GM19395 (cell line): Measurements from ENCODE around the gene EPS8L2.

Experiments used
- ATAC-seq: cut with Tn5 transposase; IDR thresholded peaks from one replicate; pipeline ENCODE4 v1.9.1; 2021; ENCODE audit warnings: mild to moderate bottlenecking, moderate library complexity; ENCODE audit not compliant: unreplicated experiment

Gene EPS8L2

DNA sequence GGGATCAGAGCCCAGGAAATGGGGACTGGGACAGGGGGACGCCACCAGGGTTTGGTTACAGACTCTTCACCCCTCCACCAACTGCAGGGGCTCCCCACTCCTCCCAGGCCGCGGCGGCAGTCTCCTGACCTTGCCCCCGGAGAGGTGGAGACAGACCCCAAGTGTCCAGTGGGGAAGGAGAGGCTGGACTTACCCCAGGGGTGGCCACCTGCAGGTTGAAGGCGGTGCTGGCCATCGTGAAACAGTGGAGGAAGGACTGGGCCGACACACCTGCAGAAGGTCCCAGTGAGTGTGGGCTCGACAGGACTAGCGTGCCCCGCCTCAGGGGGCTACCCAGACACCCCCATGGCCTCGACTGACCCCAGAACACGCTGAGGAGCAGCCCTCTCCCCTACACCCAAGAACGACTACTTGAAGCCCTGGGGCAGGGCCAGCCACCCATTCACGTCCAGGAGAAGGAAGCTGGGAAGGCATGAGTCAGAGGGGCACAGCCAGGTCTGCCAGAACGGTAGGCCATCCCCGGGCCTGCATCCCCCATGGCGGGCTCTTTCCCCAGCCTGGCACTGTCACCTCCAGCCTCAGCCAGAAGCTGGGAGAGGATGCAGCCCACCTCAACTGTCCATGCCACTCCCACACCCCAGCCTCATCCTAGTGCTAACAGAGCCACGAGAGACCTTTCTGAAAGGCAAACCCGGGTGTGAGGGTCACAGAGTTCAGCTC lies 69.0 kb downstream of the EPS8L2 start:
- no peak for ATAC-seq

- no peak for ATAC-seq
Measured at GRCh38 chr11:776263-776560, 70.2 kb downstream of the EPS8L2 start.

- ATAC-seq, result peak; percentile 33
Measured at GRCh38 chr11:776561-777287, 70.7 kb downstream of the EPS8L2 start.
